Measurements from ENCODE around the gene SERPINB7. TPM values are rescaled to one million over a fixed set of nuclear protein-coding genes. Genes with fewer than 3 reads are reported as not detected.

Gene SERPINB7
- total RNA-seq, 1 experiment from 2014 or later = not detected

GRCh38 chr18:63850020-63850419, 74.8 kb downstream of the SERPINB7 start (continued):
- peak; percentile 29 for TF ChIP-seq YY1 (IDR thresholded peaks at IDR 0.05; ENCODE audit: extremely low read depth, insufficient replicate concordance, low read depth, low read length)

DNA sequence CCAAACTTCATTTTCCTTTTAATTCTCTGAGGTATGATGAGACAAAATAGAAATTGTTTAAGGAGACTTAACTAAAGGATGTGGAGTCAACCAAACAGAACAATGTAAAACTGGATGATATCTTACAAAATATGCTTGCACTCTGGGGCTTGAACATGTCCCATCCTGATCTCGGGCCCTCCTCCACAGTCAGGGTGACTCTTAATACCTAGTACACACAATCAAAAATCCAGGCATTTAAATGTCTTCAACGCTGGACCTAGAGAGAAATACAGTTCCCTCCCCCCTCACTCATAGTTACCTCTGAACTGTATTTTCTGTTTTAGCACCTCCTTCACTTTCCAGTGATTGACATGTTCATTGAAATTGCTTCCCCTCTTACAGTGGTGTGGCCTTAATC, 75.4 kb downstream of the SERPINB7 start:
- Histone ChIP-seq H3K27me3 (ENCODE audit: insufficient read depth, low read length) (no peaks in the 10 kb centered on the region), H3K36me3 (ENCODE audit: control insufficient read depth in 1 of 2, insufficient read depth in 2 of 2, low read length in 2 of 2) (no peaks in the 10 kb centered on the region), H3K9me2 (ENCODE audit: insufficient read depth) (no peaks in the 10 kb centered on the region), H3K9ac (ENCODE audit: low read length) (no peak overlapping the region), H3K79me2 (ENCODE audit: insufficient read depth, low read length) (no peaks in the 10 kb centered on the region), H3K9me3 (ENCODE audit: control insufficient read depth in 1 of 2, insufficient read depth in 1 of 2, low read depth in 1 of 2, low read length in 2 of 2) (no peaks in the 10 kb centered on the region), H4K20me1 (ENCODE audit: insufficient read depth) (no peaks in the 10 kb centered on the region), H2AFZ (ENCODE audit: low read depth, low read length, poor library complexity, severe bottlenecking) (no peak overlapping the region), H3K4me2 (ENCODE audit: low read length) (no peak overlapping the region), H3K4me1 (ENCODE audit: control insufficient read depth in 1 of 2, insufficient read depth in 2 of 2, low read length in 2 of 2) (no peaks in the 10 kb centered on the region), H3K4me3 (replicated peaks in 1 of 2; ENCODE audit: low read depth in 1 of 2, low read length in 2 of 2) (no peak overlapping the region), H3K27ac (ENCODE audit: low read depth, low read length) (no peak overlapping the region)
- RAD21 ChIA-PET (ENCODE audit: low non-redundant PET in 1 of 2, low total read pairs in 2 of 2, uncharacterized antibody in 2 of 2, unreplicated experiment in 2 of 2) = no interaction called here
- no peak for ATAC-seq
- DNase-seq (ENCODE audit: low read depth, low spot score) = no peak
- intact Hi-C loops (cut with micrococcal nuclease) = loop anchor here (1.0 to 5.0 kb wide), 2 partner anchors 86 to 413 kb away; no protein-coding TSS in a partner anchor
- POLR2A ChIA-PET = no interaction called here
- CTCF ChIA-PET = no interaction called here
- no TSS peak for BruUV-seq (replicated peaks)
- no peak for TF ChIP-seq POLR2AphosphoS5 (IDR thresholded peaks at IDR 0.05; ENCODE audit: low read depth, low read length)
- no peak for TF ChIP-seq CEBPB (IDR thresholded peaks at IDR 0.05; ENCODE audit: low read depth)
- TF ChIP-seq JUND (IDR thresholded peaks at IDR 0.05) = no peak
- no peak for TF ChIP-seq RAD21 (IDR thresholded peaks at IDR 0.05; ENCODE audit: low read depth)
- no peak for TF ChIP-seq REST (IDR thresholded peaks at IDR 0.05; ENCODE audit: low read depth)
- TF ChIP-seq TCF7L2 (IDR thresholded peaks at IDR 0.05; ENCODE audit: borderline replicate concordance, extremely low read depth, insufficient read depth, insufficient read length) = no peak

Other genes with a start within 250 kb of the SERPINB7 start
- gene SERPINB12, start 233.0 kb upstream of the SERPINB7 start, total RNA-seq (2021; ENCODE audit: unreplicated experiment) = not detected
- gene SERPINB13, start 188.1 kb upstream of the SERPINB7 start, total RNA-seq (2021; ENCODE audit: unreplicated experiment) = 0.07 TPM
- gene SERPINB4, start 131.2 kb upstream of the SERPINB7 start, total RNA-seq (2021; ENCODE audit: unreplicated experiment) = not detected
- gene SERPINB3, start 113.5 kb upstream of the SERPINB7 start, total RNA-seq (2021; ENCODE audit: unreplicated experiment) = not detected
- not detected for gene SERPINB11, start 72.5 kb upstream of the SERPINB7 start, total RNA-seq (2021; ENCODE audit: unreplicated experiment)
- gene SERPINB2, start 112.3 kb downstream of the SERPINB7 start, total RNA-seq (2021; ENCODE audit: unreplicated experiment) = not detected
- not detected for gene SERPINB10, start 132.5 kb downstream of the SERPINB7 start, total RNA-seq (2021; ENCODE audit: unreplicated experiment)
- 5.3 TPM for gene HMSD, start 173.9 kb downstream of the SERPINB7 start, total RNA-seq (2021; ENCODE audit: unreplicated experiment)
- 5.9 TPM for gene SERPINB8, start 194.7 kb downstream of the SERPINB7 start, total RNA-seq (2021; ENCODE audit: unreplicated experiment)